Left lobe of liver (tissue), 2 donors: ENCODE results near the gene TWIST2. TPM values are rescaled to one million over a fixed set of nuclear protein-coding genes. Genes with fewer than 3 reads are reported as not detected.

Experiments used
- ATAC-seq: fragments of 200-7000 bp; cut with Tn5 transposase; one replicate; pipeline ENCODE4 v1.9.1; 2020; ENCODE audit warnings: mild to moderate bottlenecking, moderate library complexity
- DNase-seq: peaks from one replicate; pipeline ENCODE4 v3.0.0-alpha.2; 2020; ENCODE audit warnings: low spot score
- total RNA-seq: library from RNA; stranded (reverse); gene quantifications from one replicate; pipeline ENCODE4 v1.2.1, GENCODE V29; 2021
- donor health status: DM: no; HTN: no; CAD: no; lungs with moderate emphysema.
- donor health status: DM: no; HTN: yes; CAD: no.

The TWIST2 gene
- total RNA-seq, 1 donor from 2014 or later = not detected

GRCh38 chr2:238929242-238930081 is 81.6 kb downstream of the TWIST2 start:
- DNase-seq (no peak), ATAC-seq (no peak)

GRCh38 chr2:238930216-238930615 is 82.3 kb downstream of the TWIST2 start:
- no peak for ATAC-seq

DNA sequence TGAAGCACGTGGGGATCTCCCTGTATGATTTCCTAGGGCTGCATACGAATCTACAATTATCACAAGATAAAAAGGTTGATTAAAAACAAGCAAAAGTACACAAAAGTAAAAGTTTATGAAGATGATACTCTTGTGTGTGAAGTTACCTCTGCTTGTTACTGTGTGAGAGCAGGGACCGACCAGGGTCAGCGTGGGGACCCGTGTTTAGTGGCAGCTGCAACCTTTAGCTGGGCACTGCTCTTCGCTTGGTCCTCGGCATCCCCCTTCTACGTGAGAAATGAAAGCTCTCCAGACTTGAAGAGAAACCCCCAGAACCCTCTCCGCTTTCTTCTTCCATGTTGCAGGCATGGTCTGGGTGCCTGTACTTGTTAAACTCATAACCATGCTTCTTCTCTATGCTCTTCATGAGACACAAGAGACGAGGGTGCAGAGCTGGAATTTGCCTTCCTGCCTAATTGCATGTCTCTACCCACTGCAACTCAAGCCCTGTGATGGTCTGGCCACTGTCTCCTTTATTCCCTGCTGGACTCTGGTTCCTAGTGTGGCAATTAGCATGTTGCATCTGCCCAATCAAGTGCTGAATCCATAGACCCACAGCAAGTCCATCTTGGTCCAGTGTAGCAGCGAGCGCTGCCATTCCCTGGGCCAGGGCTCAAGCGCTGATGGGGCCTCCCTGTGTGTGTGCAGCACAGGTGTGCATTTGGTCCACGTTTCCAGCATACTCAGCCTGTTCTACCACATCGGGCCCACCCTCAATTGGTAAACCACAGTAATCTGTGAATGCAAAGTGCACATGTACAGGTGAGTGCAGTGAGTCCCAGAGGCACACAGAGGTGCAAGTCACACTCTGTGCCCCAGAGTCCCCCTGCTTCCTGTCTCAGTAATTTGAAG is 88.5 kb downstream of the TWIST2 start:
- no peak for ATAC-seq
- DNase-seq = peak; percentile 18

More at GRCh38 chr2:238930216-238930615, 82.3 kb downstream of the TWIST2 start:
- no peak for DNase-seq

DNA sequence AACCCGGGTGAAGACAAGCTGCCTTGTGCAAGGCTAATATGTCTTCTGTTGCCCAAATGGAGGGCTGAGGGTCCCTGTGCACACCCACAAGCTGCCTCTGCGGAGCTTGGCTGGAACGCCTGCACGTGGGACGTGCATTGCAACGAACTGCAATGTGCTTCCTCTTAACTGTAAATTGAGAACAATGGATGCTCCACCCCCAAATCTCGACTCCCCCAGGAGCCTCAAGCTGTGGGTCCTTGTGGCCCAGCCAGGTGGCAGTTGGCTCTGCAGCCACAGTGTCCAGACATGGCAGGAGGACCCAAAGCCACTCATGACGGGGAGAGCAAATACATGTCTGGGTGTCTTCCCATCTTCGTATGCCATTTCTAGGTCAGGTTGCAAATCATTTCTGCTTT is 90.1 kb downstream of the TWIST2 start:
- ATAC-seq = no peak
- DNase-seq = no peak

DNA sequence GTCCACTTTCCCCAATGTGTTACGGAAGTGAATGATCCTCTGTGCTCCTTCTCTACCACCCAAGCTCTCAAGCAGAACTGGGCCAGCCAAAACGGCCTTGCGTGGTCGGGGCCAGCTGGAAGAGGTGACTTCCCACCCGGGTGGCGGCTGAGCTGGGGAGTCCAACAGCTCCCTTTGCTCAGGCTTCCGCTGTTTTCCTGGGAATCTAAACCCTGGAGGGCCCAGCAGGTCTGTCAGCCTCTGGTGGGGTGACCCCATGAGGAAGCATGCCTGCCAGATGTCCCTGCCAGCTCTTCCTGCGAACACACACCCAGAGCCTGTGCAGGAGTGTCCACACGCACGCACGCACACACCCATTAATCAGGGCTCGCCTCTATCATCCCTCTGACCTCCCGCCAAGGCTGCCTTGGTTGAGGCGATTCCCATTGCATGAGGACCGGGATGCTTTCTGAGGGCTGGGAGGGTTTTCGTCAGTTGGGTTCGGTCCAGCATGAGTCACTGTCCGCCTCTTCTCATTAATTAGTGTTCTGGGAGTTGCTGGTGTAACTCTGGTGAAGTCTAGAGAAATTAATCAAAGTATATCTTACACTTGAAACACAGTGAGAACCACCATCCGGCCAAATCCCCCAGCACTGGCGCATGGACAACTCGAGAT is 90.6 kb downstream of the TWIST2 start:
- ATAC-seq (peak; percentile 46), DNase-seq (no peak)

DNA sequence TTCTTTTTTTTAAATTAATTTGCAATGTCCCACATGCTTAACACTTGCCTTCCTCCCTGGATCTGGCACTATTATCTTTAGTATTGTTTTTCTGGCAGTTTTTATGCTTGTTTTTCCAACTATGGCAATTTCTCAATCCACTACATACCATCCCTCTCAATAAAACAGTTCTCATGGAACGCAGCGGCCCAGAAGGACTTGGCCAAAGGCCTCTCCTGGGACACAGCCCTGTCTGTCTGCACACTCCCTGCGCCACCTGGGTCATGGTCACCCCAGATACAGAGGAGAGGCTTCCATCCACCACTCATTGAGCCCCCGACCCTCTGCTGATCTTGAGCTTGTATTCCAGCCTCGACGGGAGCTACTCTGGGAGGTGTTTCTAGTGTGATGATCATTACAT is 91.2 kb downstream of the TWIST2 start:
- ATAC-seq (no peak), DNase-seq (no peak)

GRCh38 chr2:238939521-238940403 is 91.9 kb downstream of the TWIST2 start:
- peak; percentile 24 for DNase-seq

GRCh38 chr2:238940806-238941205 is 92.9 kb downstream of the TWIST2 start:
- DNase-seq (no peak), ATAC-seq (no peak)

More at GRCh38 chr2:238939521-238940403, 91.9 kb downstream of the TWIST2 start:
- no peak for ATAC-seq

DNA sequence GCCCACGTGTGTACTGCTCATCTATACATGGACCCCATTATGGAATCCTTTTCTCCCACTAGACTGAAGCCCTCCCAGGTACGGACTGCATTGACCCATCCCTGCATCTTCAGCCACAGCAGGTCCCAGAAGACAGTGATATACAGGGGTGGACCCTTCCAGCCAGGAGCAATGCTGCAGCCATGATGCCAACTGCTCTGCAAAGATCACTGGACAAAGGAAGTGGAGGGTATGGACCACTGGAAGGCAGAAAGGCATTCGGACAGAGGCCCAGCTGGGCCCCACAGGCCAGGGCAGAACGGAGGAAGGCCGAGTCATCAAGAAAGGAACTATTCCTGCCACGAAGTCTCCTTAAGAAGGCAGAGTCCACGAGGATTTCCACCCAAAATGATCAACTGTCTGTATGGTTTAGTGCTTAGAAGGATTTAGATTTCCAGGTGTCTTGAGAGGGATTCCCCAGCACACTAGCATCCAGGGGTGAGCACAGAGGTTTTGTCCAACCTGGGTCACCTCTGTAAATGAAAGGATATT is 93.4 kb downstream of the TWIST2 start:
- no peak for ATAC-seq
- DNase-seq = peak; percentile 23

DNA sequence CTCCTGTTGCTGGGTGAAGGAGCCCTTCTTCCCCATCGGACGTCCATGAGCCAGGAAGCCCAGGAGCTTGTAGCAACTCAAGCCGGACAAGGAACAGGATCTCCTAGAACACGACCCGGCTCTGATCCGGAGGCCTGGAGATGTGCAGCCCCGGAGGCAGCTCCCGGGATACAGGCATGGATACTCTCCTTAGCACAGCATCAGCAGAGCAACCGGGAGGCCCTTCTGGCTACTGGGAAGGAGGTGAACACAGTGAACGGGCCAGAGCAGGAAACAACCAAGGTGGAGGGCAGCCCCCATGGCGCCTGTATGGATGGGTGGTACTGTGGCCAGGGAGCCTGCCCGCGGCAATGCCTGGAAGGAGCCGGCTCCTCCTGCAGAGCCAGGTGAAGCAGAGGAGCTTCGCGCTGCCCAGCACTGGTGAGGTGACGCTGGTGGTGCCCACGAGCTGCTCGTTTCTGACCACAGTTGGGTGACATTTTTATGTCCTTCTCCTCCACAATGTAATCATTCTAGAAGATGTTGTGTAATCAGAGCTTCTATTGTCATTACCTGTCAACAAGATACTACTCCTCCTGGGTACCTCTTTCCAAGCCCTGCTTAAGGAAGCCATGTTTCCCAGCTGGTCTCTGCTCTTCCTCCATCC is 94.3 kb downstream of the TWIST2 start:
- DNase-seq (peak; percentile 35), ATAC-seq (no peak)

DNA sequence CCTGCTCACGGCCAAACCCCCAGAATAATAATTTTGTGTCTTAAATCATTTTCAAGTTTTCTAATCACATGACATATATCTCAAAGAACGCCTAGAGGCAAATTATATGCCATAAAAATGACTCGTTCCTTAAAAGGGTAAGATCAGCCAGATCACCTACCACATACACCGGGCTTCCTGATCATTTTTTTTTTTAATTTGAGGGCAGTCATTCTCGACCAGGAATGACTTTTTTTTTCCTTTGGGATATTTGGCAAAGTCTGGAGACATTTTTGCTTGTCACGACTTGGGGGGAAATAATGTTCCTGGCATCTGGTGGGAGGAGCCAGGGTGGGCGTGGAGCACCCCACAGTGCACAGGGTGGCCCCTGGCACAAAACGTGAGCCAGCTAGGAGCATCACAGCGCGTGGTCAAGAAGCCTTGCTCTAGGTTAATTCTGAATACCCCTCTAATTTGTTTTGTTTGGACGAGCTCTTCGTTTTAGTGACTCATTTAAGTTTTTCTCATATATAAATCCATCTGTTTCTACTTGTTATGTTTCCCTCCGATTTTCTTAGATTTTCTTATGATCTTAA is 94.9 kb downstream of the TWIST2 start:
- ATAC-seq = no peak
- no peak for DNase-seq

- peak; percentile 23 for DNase-seq
- ATAC-seq = no peak
Measured at GRCh38 chr2:238943338-238944067, 95.6 kb downstream of the TWIST2 start.

GRCh38 chr2:238945433-238946150 is 97.7 kb downstream of the TWIST2 start:
- ATAC-seq = peak; percentile 53

GRCh38 chr2:238946318-238947242 is 98.7 kb downstream of the TWIST2 start:
- DNase-seq = peak; percentile 39

More at GRCh38 chr2:238945433-238946150, 97.7 kb downstream of the TWIST2 start:
- DNase-seq = peak; percentile 32

DNA sequence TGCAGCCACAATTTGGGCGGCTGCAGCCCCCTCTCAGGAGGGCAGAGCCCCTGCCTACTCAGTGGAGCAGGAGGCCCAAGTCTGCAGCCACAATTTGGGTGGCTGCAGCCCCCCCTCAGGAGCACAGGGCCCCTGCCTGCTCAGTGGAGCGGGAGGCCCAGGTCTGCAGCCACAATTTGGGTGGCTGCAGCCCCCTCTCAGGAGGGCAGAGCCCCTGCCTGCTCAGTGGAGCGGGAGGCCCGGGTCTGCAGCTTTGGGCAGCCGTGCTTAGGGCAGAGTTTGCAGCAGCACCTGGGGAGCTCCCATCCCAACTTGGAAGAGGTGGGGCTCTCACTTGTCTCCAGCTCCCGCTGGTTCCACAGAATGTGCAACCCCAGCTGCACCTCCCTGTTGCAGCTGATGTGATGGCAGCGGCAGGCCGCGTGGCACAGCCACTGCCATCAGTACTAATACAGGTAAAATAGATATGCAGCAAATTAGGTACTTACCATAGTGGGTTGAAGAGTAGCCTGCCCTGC is 99.4 kb downstream of the TWIST2 start:
- DNase-seq = peak; percentile 15
- no peak for ATAC-seq

More at GRCh38 chr2:238946318-238947242, 98.7 kb downstream of the TWIST2 start:
- no peak for ATAC-seq
